ENCODE results near the gene ARPC2.

Gene ARPC2

GRCh38 chr2:218280260-218280870 lies 63.4 kb downstream of the ARPC2 start:
- no peak for TF ChIP-seq CTCF (IDR thresholded peaks at IDR 0.05; ENCODE audit: control extremely low read depth, extremely low read depth, low read depth, missing control alignments)
- ChIA-PET POLR2A (no interaction called here), CTCF (interaction anchor here (1.0 to 7.9 kb wide), 3 partner anchors 8 to 16 kb away, joined by 4 to 115 read pairs (median 4); partner anchors contain the start of genes AAMP and PNKD)
- no peak for DNase-seq (ENCODE audit: extremely low spot score)

- ChIA-PET CTCF (interaction anchor here (0.9 to 7.9 kb wide), 4 partner anchors 10 to 19 kb away, joined by 3 to 115 read pairs (median 4); partner anchors contain the start of genes AAMP and PNKD), POLR2A (interaction anchor here (0.6 kb wide), 1 partner anchor 93 kb away, joined by 3 read pairs; no protein-coding TSS in a partner anchor)
- no peak for TF ChIP-seq CTCF (IDR thresholded peaks at IDR 0.05; ENCODE audit: control extremely low read depth, extremely low read depth, low read depth, missing control alignments)
- no peak for DNase-seq (ENCODE audit: extremely low spot score)
These were observed 64.5 kb downstream of the ARPC2 start for GRCh38 chr2:218281449-218281848.

GRCh38 chr2:218282173-218282991 lies 65.4 kb downstream of the ARPC2 start:
- no peak for DNase-seq (ENCODE audit: extremely low spot score)
- ChIA-PET POLR2A (no interaction called here), CTCF (interaction anchor here (0.9 to 7.9 kb wide), 3 partner anchors 10 to 18 kb away, joined by 3 to 115 read pairs (median 3); partner anchors contain the start of genes AAMP and PNKD)
- no peak for TF ChIP-seq CTCF (IDR thresholded peaks at IDR 0.05; ENCODE audit: control extremely low read depth, extremely low read depth, low read depth, missing control alignments)

- ChIA-PET CTCF (interaction anchor here (1.0 to 7.9 kb wide), 4 partner anchors 12 to 112 kb away, joined by 5 to 115 read pairs (median 19); partner anchors contain the start of genes AAMP and PNKD), POLR2A (no interaction called here)
- no peak for TF ChIP-seq CTCF (IDR thresholded peaks at IDR 0.05; ENCODE audit: control extremely low read depth, extremely low read depth, low read depth, missing control alignments)
- peak; percentile 83 for DNase-seq (ENCODE audit: extremely low spot score)
These were observed 67.3 kb downstream of the ARPC2 start for GRCh38 chr2:218284106-218284811.

GRCh38 chr2:218285604-218286003 lies 68.6 kb downstream of the ARPC2 start:
- POLR2A ChIA-PET = no interaction called here
- DNase-seq (ENCODE audit: extremely low spot score) = no peak
- no peak for TF ChIP-seq CTCF (IDR thresholded peaks at IDR 0.05; ENCODE audit: control extremely low read depth, extremely low read depth, low read depth, missing control alignments)
- CTCF ChIA-PET = interaction anchor here (1.2 to 7.9 kb wide), 7 partner anchors 10 to 111 kb away, joined by 3 to 115 read pairs (median 17); partner anchors contain the start of genes AAMP and PNKD

All from GM10248 (cell line).